WTC11 (cell line): ENCODE measurements around the gene SMARCC2. TPM values are rescaled to one million over a fixed set of nuclear protein-coding genes. Genes with fewer than 3 reads are reported as not detected.
A peak's percentile ranks its signal among the peaks of the same experiment; 100 is the strongest.

ENCODE experiments used
- NFATC4 ChIP-seq: fragments of 250-450 bp; sonication (Bioruptor Pico); IDR thresholded peaks from 2 replicates; pipeline ENCODE4 v1.9.0; 2021; ENCODE audit warnings: mild to moderate bottlenecking
- PRRX2 ChIP-seq: fragments of 250-450 bp; sonication (Bioruptor Pico); IDR thresholded peaks from 2 replicates; pipeline ENCODE4 v1.8.0; 2021; ENCODE audit warnings: mild to moderate bottlenecking
- SP1 ChIP-seq: sonication (generic); formaldehyde crosslinking; conservative IDR thresholded peaks from 2 replicates; pipeline ENCODE4 v1.8.1; 2022; ENCODE audit warnings: missing genetic modification reagents
- TEAD1 ChIP-seq: sonication (generic); formaldehyde crosslinking; IDR thresholded peaks from 2 replicates; pipeline ENCODE4 v1.8.0; 2022; ENCODE audit warnings: mild to moderate bottlenecking, missing genetic modification reagents
- TP53 ChIP-seq: sonication (generic); formaldehyde crosslinking; IDR thresholded peaks from 2 replicates; pipeline ENCODE4 v1.8.1; 2023; ENCODE audit warnings: mild to moderate bottlenecking, missing genetic modification reagents
- ZNF232 ChIP-seq: sonication (generic); formaldehyde crosslinking; IDR thresholded peaks from 2 replicates; pipeline ENCODE4 v1.8.0; 2022; ENCODE audit warnings: mild to moderate bottlenecking, missing genetic modification reagents
- ZNF671 ChIP-seq: fragments of 250-450 bp; sonication (Bioruptor Pico); IDR thresholded peaks from 2 replicates; pipeline ENCODE4 v1.8.0; 2021; ENCODE audit warnings: mild to moderate bottlenecking
- total RNA-seq: library from RNA; stranded (reverse); gene quantifications from 3 replicates; pipeline ENCODE4 v1.2.3, GENCODE V29; 2021
- TF ChIP-seq, protein P1 (sequence below): fragments of 250-450 bp; sonication (Bioruptor Pico); conservative IDR thresholded peaks from 2 replicates; pipeline ENCODE4 v1.9.0; 2021; ENCODE audit warnings: mild to moderate bottlenecking
- TF ChIP-seq, protein P2 (sequence below): fragments of 250-450 bp; sonication (Bioruptor Pico); IDR thresholded peaks from 2 replicates; pipeline ENCODE4 v1.8.0; 2021; ENCODE audit warnings: mild to moderate bottlenecking
- TF ChIP-seq, protein P3 (sequence below): sonication (generic); formaldehyde crosslinking; IDR thresholded peaks from 2 replicates; pipeline ENCODE4 v1.8.0; 2022; ENCODE audit warnings: mild to moderate bottlenecking, missing genetic modification reagents
- TF ChIP-seq, protein P4 (sequence below): sonication (generic); formaldehyde crosslinking; IDR thresholded peaks from 2 replicates; pipeline ENCODE4 v1.8.1; 2022; ENCODE audit warnings: low read depth, missing genetic modification reagents, borderline replicate concordance
- TF ChIP-seq, protein P5 (sequence below): fragments of 250-450 bp; sonication (Bioruptor Pico); IDR thresholded peaks from 2 replicates; pipeline ENCODE4 v1.9.0; 2021; ENCODE audit warnings: moderate library complexity, mild to moderate bottlenecking, inconsistent platforms, borderline replicate concordance
- TF ChIP-seq, protein P6 (sequence below): fragments of 250-450 bp; sonication (Bioruptor Pico); IDR thresholded peaks from 2 replicates; pipeline ENCODE4 v1.9.0; 2021; ENCODE audit warnings: mild to moderate bottlenecking, borderline replicate concordance

Gene SMARCC2
- total RNA-seq, 1 experiment from 2014 or later, result 76.8 TPM

DNA sequence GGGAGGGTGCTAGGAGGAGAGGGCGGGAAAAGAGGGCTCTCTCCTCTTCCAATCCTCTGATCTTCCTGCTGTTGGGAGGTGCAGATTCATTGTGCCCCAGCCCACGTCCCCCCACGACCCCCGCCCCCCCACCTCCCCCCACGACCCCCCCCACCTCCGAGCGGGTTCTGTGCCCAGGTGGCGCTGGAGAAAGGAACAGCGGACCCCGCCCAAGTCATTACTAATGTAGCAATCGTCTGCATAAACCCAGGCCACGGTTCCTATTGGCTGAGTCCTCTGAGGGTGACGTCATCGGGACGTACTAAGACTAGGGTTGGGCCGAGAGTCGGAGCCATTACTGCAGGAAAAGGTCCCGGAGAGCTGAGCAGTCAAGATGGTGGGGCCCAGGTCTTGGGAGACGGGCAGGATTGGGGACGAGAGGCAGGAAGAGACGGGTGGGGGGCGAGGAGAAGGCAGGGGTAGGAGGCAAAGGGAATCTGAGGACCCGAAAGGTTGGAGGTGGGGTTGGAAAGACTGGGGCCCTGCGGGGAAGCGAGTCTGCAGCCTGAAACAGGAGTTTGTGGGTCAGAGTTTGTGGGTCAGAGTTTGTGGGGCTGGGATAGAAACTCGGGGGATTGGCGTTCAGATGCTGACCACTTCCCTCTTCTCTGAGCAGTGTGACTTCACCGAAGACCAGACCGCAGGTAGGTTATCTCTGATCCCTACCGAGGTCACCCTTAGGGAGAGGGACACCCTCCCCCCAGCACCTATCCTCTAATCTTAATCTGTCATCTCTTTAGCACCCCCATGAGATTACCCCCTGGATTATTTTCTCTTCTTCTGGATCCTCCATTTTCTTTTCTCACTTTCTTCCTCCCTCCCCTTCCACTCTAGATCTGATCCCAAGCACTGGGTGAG is 31.0 kb downstream of the SMARCC2 start, which contains the start of gene MYL6 (continued):
- TF ChIP-seq, protein P1, sequence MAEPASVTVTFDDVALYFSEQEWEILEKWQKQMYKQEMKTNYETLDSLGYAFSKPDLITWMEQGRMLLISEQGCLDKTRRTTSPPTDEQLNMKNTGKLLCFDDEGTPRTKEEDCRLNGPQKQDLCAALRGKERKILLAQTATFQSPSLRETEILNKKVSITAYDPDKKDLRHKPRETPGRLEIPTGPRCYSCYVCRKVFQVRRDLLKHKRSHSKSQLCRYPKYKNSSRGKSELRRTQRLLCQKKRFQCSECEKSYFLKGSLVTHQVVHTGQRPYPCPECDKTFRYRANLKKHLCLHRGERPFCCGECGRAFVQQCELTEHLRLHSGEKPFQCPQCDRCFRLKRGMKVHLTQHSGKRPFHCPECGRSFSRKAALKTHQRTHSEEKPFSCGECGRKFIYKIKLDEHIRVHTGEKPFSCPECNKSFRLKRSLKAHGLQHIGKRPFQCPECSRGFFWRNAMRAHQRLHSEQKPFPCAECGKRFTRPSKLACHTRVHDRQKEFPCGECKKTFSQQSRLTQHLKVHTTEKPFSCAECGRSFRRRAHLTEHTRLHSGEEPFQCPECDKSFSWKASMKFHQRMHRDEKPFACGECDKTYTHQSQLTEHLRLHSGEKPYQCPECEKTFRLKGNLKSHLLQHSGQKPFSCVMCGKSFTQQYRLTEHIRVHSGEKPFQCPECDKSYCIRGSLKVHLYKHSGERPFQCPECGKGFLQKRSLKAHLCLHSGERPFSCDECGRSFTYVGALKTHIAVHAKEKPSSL, result peak; percentile 87; the same call in 1 of the 2 replicates
- peak; percentile 54; the same call in 1 of the 2 replicates for TF ChIP-seq SP1 (CRISPR knock-in tag)
- TF ChIP-seq, protein P2, sequence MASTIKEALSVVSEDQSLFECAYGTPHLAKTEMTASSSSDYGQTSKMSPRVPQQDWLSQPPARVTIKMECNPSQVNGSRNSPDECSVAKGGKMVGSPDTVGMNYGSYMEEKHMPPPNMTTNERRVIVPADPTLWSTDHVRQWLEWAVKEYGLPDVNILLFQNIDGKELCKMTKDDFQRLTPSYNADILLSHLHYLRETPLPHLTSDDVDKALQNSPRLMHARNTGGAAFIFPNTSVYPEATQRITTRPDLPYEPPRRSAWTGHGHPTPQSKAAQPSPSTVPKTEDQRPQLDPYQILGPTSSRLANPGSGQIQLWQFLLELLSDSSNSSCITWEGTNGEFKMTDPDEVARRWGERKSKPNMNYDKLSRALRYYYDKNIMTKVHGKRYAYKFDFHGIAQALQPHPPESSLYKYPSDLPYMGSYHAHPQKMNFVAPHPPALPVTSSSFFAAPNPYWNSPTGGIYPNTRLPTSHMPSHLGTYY (CRISPR knock-in tag), result peak; percentile 95; the same call in 1 of the 2 replicates
- TF ChIP-seq ZNF671 (CRISPR knock-in tag), result peak; percentile 90
- TF ChIP-seq, protein P3, sequence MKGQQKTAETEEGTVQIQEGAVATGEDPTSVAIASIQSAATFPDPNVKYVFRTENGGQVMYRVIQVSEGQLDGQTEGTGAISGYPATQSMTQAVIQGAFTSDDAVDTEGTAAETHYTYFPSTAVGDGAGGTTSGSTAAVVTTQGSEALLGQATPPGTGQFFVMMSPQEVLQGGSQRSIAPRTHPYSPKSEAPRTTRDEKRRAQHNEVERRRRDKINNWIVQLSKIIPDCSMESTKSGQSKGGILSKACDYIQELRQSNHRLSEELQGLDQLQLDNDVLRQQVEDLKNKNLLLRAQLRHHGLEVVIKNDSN, result no peak; the same call in 1 of the 2 replicates
- peak; percentile 39; the same call in 1 of the 2 replicates for TF ChIP-seq ZNF232 (CRISPR knock-in tag)
- TF ChIP-seq, protein P4, sequence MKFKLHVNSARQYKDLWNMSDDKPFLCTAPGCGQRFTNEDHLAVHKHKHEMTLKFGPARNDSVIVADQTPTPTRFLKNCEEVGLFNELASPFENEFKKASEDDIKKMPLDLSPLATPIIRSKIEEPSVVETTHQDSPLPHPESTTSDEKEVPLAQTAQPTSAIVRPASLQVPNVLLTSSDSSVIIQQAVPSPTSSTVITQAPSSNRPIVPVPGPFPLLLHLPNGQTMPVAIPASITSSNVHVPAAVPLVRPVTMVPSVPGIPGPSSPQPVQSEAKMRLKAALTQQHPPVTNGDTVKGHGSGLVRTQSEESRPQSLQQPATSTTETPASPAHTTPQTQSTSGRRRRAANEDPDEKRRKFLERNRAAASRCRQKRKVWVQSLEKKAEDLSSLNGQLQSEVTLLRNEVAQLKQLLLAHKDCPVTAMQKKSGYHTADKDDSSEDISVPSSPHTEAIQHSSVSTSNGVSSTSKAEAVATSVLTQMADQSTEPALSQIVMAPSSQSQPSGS (CRISPR knock-in tag), result peak; percentile 23; the same call in 1 of the 2 replicates
- no peak for TF ChIP-seq TP53 (CRISPR knock-in tag)
- TF ChIP-seq, protein P5, sequence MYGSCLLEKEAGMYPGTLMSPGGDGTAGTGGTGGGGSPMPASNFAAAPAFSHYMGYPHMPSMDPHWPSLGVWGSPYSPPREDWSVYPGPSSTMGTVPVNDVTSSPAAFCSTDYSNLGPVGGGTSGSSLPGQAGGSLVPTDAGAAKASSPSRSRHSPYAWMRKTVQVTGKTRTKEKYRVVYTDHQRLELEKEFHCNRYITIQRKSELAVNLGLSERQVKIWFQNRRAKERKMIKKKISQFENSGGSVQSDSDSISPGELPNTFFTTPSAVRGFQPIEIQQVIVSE (CRISPR knock-in tag), result peak; percentile 49; the same call in 1 of the 2 replicates
- TF ChIP-seq NFATC4 (CRISPR knock-in tag), result peak; percentile 96
- peak; percentile 94 for TF ChIP-seq PRRX2
- TF ChIP-seq, protein P6, sequence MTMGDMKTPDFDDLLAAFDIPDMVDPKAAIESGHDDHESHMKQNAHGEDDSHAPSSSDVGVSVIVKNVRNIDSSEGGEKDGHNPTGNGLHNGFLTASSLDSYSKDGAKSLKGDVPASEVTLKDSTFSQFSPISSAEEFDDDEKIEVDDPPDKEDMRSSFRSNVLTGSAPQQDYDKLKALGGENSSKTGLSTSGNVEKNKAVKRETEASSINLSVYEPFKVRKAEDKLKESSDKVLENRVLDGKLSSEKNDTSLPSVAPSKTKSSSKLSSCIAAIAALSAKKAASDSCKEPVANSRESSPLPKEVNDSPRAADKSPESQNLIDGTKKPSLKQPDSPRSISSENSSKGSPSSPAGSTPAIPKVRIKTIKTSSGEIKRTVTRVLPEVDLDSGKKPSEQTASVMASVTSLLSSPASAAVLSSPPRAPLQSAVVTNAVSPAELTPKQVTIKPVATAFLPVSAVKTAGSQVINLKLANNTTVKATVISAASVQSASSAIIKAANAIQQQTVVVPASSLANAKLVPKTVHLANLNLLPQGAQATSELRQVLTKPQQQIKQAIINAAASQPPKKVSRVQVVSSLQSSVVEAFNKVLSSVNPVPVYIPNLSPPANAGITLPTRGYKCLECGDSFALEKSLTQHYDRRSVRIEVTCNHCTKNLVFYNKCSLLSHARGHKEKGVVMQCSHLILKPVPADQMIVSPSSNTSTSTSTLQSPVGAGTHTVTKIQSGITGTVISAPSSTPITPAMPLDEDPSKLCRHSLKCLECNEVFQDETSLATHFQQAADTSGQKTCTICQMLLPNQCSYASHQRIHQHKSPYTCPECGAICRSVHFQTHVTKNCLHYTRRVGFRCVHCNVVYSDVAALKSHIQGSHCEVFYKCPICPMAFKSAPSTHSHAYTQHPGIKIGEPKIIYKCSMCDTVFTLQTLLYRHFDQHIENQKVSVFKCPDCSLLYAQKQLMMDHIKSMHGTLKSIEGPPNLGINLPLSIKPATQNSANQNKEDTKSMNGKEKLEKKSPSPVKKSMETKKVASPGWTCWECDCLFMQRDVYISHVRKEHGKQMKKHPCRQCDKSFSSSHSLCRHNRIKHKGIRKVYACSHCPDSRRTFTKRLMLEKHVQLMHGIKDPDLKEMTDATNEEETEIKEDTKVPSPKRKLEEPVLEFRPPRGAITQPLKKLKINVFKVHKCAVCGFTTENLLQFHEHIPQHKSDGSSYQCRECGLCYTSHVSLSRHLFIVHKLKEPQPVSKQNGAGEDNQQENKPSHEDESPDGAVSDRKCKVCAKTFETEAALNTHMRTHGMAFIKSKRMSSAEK (CRISPR knock-in tag), result peak; percentile 97
- TF ChIP-seq TEAD1 (CRISPR knock-in tag), result peak; percentile 14
